IPS-NIHi7 (cell line): ENCODE results near the gene HNRNPUL1.
"Not testable (repeated sequence)": the region's sequence is repeated elsewhere in the genome, so short reads cannot be mapped to it uniquely, and the experiment has no call there.

Experiments used
- DNase-seq: peaks from one replicate; pipeline ENCODE4 v3.0.0; 2012; ENCODE audit warnings: mixed read lengths; ENCODE audit errors: extremely low spot score

The HNRNPUL1 gene

GRCh38 chr19:41276231-41276630, 12.1 kb downstream of the HNRNPUL1 start:
- DNase-seq: no peak

- DNase-seq: no peak
Measured at GRCh38 chr19:41278478-41278877, 14.3 kb downstream of the HNRNPUL1 start.

GRCh38 chr19:41288673-41289530, 24.7 kb downstream of the HNRNPUL1 start:
- no peak for DNase-seq

- not testable (repeated sequence) for DNase-seq
Measured at GRCh38 chr19:41289814-41290213, 25.6 kb downstream of the HNRNPUL1 start.

GRCh38 chr19:41294393-41294792, 30.2 kb downstream of the HNRNPUL1 start:
- no peak for DNase-seq

GRCh38 chr19:41295499-41295898, 31.3 kb downstream of the HNRNPUL1 start:
- no peak for DNase-seq

GRCh38 chr19:41296433-41296871, 32.3 kb downstream of the HNRNPUL1 start:
- no peak for DNase-seq

GRCh38 chr19:41297628-41298347, 33.6 kb downstream of the HNRNPUL1 start:
- no peak for DNase-seq

GRCh38 chr19:41298348-41298964, 34.3 kb downstream of the HNRNPUL1 start:
- no peak for DNase-seq

- DNase-seq: no peak
Measured at GRCh38 chr19:41299046-41299754, 35.0 kb downstream of the HNRNPUL1 start.

- no peak for DNase-seq
Measured at GRCh38 chr19:41299755-41300089, 35.5 kb downstream of the HNRNPUL1 start.

- DNase-seq: no peak
Measured at GRCh38 chr19:41300555-41300954, 36.4 kb downstream of the HNRNPUL1 start.

GRCh38 chr19:41302624-41303351, 38.6 kb downstream of the HNRNPUL1 start:
- DNase-seq: no peak

GRCh38 chr19:41303954-41304353, 39.8 kb downstream of the HNRNPUL1 start:
- DNase-seq: no peak

- DNase-seq: no peak
Measured at GRCh38 chr19:41304706-41305483, 40.7 kb downstream of the HNRNPUL1 start.

- no peak for DNase-seq
Measured at GRCh38 chr19:41305927-41306793, 42.0 kb downstream of the HNRNPUL1 start.

GRCh38 chr19:41307090-41307875, 43.1 kb downstream of the HNRNPUL1 start:
- DNase-seq: no peak

- no peak for DNase-seq
Measured at GRCh38 chr19:41307954-41308449, 43.8 kb downstream of the HNRNPUL1 start.
